ENCODE data around the gene SLC37A2. TPM values are rescaled to one million over a fixed set of nuclear protein-coding genes. Genes with fewer than 3 reads are reported as not detected.
A peak's percentile ranks its signal among the peaks of the same experiment; 100 is the strongest.

Gene SLC37A2
- total and polyA plus RNA-seq, 2 donors, result 3.0 to 4.3 TPM

DNA sequence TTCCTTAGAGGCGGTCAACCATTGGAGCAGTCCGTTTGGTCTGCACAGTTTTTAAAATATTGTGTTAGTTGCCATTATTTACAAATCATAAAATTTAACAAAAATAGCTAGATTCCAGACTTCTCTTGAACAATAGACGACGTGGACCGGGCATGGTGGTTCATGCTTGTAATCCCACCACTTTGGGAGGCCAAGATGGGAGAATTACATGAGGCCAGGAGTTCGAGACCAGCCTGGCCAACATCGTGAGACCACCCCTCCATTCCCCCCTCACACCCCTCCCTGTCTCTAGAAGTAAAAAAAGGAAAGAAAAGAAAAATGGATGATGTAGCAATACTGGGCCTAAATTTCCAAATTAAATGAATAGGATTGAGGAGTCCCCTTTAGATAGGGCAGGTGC lies 965 bp downstream of the SLC37A2 start:
- no peaks in the 10 kb centered on the region for H3K36me3 ChIP-seq (ENCODE audit: control insufficient read depth in 2 of 2, insufficient read depth in 2 of 2, low read length in 1 of 2)
- peaks cover 18 to 47% of the 10 kb centered on the region in 2 donors for H3K27me3 ChIP-seq (ENCODE audit: control insufficient read depth in 2 of 2, insufficient read depth in 1 of 2, low read length in 1 of 2)
- H3K4me1 ChIP-seq (ENCODE audit: control insufficient read depth in 2 of 2, insufficient read depth in 2 of 2, low read length in 2 of 2), result peaks cover 3 to 4% of the 10 kb centered on the region in 2 donors
- no peak overlapping the region for H3K27ac ChIP-seq (ENCODE audit: low read depth in 1 of 2, low read length in 1 of 2)
- no peak for DNase-seq (ENCODE audit: low read depth in 6 of 9, low spot score in 9 of 9)
- WGBS, result 90% methylated on average over 7 of the region's 7 CpGs
- H3K9me3 ChIP-seq (ENCODE audit: control insufficient read depth in 2 of 2, insufficient read depth in 1 of 2, low read length in 1 of 2), result peaks cover 0 to 4% of the 10 kb centered on the region in 2 donors
- H3K4me3 ChIP-seq (ENCODE audit: low read length in 2 of 2), result no peak overlapping the region

DNA sequence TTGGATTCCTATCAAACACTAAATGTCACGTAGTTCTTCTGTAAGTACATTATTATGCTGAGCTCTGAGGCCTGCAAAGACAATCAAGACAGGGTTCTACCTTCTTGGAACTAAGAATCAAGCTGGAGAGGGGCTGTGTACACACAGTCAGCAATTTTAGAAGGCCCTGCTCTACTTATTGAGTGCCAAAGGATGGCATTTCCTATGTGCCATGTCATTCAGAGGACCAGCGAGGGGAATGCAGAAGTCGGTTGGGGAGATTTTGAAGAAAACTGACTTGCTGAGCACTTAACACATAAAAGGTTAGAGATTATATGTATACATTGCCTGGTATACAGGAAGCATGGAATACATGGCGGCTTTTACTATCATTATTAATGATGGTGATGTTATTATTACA lies 5.3 kb downstream of the SLC37A2 start:
- Histone ChIP-seq H3K4me3 (ENCODE audit: low read length in 2 of 2) (no peak overlapping the region), H3K9me3 (ENCODE audit: control insufficient read depth in 2 of 2, insufficient read depth in 1 of 2, low read length in 1 of 2) (no peaks in the 10 kb centered on the region), H3K27me3 (ENCODE audit: control insufficient read depth in 2 of 2, insufficient read depth in 1 of 2, low read length in 1 of 2) (peaks cover 6 to 21% of the 10 kb centered on the region in 2 donors), H3K4me1 (ENCODE audit: control insufficient read depth in 2 of 2, insufficient read depth in 2 of 2, low read length in 2 of 2) (peaks cover 2 to 9% of the 10 kb centered on the region in 2 donors), H3K36me3 (ENCODE audit: control insufficient read depth in 2 of 2, insufficient read depth in 2 of 2, low read length in 1 of 2) (no peaks in the 10 kb centered on the region), H3K27ac (ENCODE audit: low read depth in 1 of 2, low read length in 1 of 2) (no peak overlapping the region)
- DNase-seq (ENCODE audit: low read depth in 6 of 9, low spot score in 9 of 9), result no peak
- 96% methylated on average over 4 of the region's 4 CpGs for WGBS

DNA sequence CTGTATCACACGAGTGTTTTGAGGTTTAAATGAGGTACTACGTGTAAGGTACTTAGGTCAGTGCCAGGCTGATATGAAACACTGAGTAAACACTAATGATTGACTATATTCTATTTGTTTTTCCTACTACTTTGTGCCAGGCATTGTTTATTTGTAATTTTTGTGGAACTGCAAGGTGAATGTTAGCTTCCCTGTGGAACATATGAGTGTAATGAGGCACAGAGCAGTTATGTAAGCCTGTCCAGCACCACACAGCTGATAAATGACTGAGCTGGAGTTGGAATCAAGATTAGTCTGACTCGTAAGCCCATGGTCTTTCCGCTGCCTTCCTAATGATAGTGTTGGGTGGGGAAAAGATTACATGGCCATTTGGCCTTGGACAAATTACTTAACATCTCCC lies 5.9 kb downstream of the SLC37A2 start:
- WGBS, result 96% methylated on average over 4 of the region's 4 CpGs
- H3K27me3 ChIP-seq (ENCODE audit: control insufficient read depth in 2 of 2, insufficient read depth in 1 of 2, low read length in 1 of 2), result peaks cover 0 to 14% of the 10 kb centered on the region in 2 donors
- H3K27ac ChIP-seq (ENCODE audit: low read depth in 1 of 2, low read length in 1 of 2), result no peak overlapping the region
- H3K4me3 ChIP-seq (ENCODE audit: low read length in 2 of 2), result no peak overlapping the region
- no peak for DNase-seq (ENCODE audit: low read depth in 6 of 9, low spot score in 9 of 9)
- H3K36me3 ChIP-seq (ENCODE audit: control insufficient read depth in 2 of 2, insufficient read depth in 2 of 2, low read length in 1 of 2), result no peaks in the 10 kb centered on the region
- H3K9me3 ChIP-seq (ENCODE audit: control insufficient read depth in 2 of 2, insufficient read depth in 1 of 2, low read length in 1 of 2), result no peaks in the 10 kb centered on the region
- peaks cover 0 to 6% of the 10 kb centered on the region in 2 donors for H3K4me1 ChIP-seq (ENCODE audit: control insufficient read depth in 2 of 2, insufficient read depth in 2 of 2, low read length in 2 of 2)

DNA sequence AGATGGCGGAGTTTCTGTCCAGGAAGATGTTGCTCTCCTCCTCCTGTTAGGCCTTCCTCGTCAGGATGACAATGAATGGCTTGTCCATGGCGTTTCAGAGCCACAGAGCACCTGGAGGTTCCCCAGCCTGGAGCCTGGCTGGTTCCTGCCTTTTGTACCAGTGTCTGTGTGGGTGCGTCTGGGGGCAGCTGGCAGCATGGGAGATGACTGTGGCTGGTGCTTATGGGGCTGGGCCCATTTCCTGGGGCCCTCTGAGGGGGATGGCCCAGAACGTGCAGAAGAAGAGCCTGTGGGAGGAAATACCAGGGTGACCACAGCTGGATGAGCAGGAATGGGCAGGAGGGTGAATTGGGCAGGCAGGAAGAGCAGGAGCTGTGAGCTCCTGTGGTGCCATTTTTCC lies 6.7 kb downstream of the SLC37A2 start:
- Histone ChIP-seq H3K4me1 (ENCODE audit: control insufficient read depth in 2 of 2, insufficient read depth in 2 of 2, low read length in 2 of 2) (peaks cover 0 to 8% of the 10 kb centered on the region in 2 donors), H3K4me3 (ENCODE audit: low read length in 2 of 2) (no peak overlapping the region), H3K27ac (ENCODE audit: low read depth in 1 of 2, low read length in 1 of 2) (no peak overlapping the region), H3K36me3 (ENCODE audit: control insufficient read depth in 2 of 2, insufficient read depth in 2 of 2, low read length in 1 of 2) (no peaks in the 10 kb centered on the region), H3K9me3 (ENCODE audit: control insufficient read depth in 2 of 2, insufficient read depth in 1 of 2, low read length in 1 of 2) (no peaks in the 10 kb centered on the region), H3K27me3 (ENCODE audit: control insufficient read depth in 2 of 2, insufficient read depth in 1 of 2, low read length in 1 of 2) (peaks cover 0 to 7% of the 10 kb centered on the region in 2 donors)
- WGBS, result 60% methylated on average over 5 of the region's 5 CpGs
- no peak for DNase-seq (ENCODE audit: low read depth in 6 of 9, low spot score in 9 of 9)

DNA sequence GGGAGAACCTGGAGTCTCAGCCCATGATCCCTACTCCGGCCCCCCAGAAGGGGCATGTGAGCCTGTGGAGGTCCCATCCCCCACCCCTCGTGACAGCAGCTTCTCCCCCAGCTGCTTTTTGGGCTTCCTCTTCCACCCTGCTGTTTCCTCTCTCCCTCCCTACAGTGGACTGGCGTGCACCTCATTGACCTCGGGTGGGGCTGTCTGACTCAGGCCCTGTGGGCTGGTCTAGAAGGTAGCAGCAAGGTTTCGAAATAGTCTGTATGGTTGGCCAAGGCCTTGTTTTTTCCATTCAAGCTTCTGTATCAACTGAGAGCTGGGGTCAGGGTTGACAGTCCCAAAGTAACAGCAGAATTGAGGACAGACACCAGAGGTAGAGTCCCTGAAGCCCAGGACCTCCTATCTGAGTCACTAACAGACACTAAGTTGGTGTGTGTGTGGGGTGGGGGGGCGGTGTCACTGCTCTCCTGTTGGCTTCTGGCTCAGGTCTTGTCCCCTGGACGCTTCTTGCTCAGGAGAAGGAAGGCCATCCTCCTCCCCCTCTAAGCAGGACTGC lies 7.7 kb downstream of the SLC37A2 start:
- H3K4me3 ChIP-seq (ENCODE audit: low read length in 2 of 2), result no peak overlapping the region
- H3K9me3 ChIP-seq (ENCODE audit: control insufficient read depth in 2 of 2, insufficient read depth in 1 of 2, low read length in 1 of 2), result no peaks in the 10 kb centered on the region
- no peaks in the 10 kb centered on the region for H3K36me3 ChIP-seq (ENCODE audit: control insufficient read depth in 2 of 2, insufficient read depth in 2 of 2, low read length in 1 of 2)
- H3K27me3 ChIP-seq (ENCODE audit: control insufficient read depth in 2 of 2, insufficient read depth in 1 of 2, low read length in 1 of 2), result peaks cover 0 to 4% of the 10 kb centered on the region in 2 donors
- peaks cover 0 to 9% of the 10 kb centered on the region in 2 donors for H3K4me1 ChIP-seq (ENCODE audit: control insufficient read depth in 2 of 2, insufficient read depth in 2 of 2, low read length in 2 of 2)
- DNase-seq (ENCODE audit: low read depth in 6 of 9, low spot score in 9 of 9), result peak in 1 of 9 donors; percentile 15
- WGBS, result 50% methylated on average over 7 of the region's 7 CpGs
- H3K27ac ChIP-seq (ENCODE audit: low read depth in 1 of 2, low read length in 1 of 2), result no peak overlapping the region

DNA sequence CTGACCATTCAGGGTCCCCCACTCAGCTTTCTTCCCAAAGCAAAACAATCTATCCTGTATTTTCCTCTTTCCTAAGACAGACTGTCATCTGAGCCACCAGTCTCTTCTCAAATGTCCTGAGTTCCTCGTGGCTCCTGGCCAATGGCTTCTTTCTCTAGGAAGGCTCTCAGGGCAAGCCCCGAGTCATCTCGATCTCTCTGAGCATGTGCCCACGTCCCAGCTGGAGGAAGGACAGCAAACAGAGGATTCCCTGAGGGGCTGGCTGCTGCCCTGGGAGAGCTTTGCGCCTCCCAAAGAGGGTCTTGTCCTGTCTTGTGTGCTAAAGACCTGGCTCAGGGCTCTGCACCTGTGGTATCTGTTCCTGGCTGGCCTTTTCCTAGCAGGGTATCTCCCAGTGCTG lies 8.3 kb downstream of the SLC37A2 start:
- DNase-seq (ENCODE audit: low read depth in 6 of 9, low spot score in 9 of 9), result no peak
- H3K27me3 ChIP-seq (ENCODE audit: control insufficient read depth in 2 of 2, insufficient read depth in 1 of 2, low read length in 1 of 2), result no peaks in the 10 kb centered on the region
- H3K9me3 ChIP-seq (ENCODE audit: control insufficient read depth in 2 of 2, insufficient read depth in 1 of 2, low read length in 1 of 2), result no peaks in the 10 kb centered on the region
- H3K27ac ChIP-seq (ENCODE audit: low read depth in 1 of 2, low read length in 1 of 2), result no peak overlapping the region
- peaks cover 0 to 9% of the 10 kb centered on the region in 2 donors for H3K4me1 ChIP-seq (ENCODE audit: control insufficient read depth in 2 of 2, insufficient read depth in 2 of 2, low read length in 2 of 2)
- H3K4me3 ChIP-seq (ENCODE audit: low read length in 2 of 2), result no peak overlapping the region
- 84% methylated on average over 5 of the region's 5 CpGs for WGBS
- no peaks in the 10 kb centered on the region for H3K36me3 ChIP-seq (ENCODE audit: control insufficient read depth in 2 of 2, insufficient read depth in 2 of 2, low read length in 1 of 2)

DNA sequence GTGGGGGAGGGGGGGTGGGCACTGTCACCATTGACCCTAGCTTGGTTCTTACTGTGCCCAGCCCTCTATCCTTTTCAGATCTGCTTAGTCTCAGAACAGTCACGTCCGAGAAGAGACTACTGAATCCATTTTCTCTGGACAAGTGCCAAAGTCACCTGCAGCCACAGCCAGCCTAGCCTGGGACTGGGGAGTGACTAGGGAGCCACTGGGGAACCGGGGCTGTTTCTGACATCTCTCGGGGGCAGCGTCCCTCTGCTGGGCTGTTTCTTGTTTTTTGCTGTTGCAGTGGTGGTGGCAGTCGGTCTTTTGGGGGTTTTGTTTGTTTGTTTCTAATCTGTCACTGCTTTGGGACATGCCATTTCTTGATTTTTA lies 8.7 kb downstream of the SLC37A2 start:
- no peak overlapping the region for H3K4me3 ChIP-seq (ENCODE audit: low read length in 2 of 2)
- H3K4me1 ChIP-seq (ENCODE audit: control insufficient read depth in 2 of 2, insufficient read depth in 2 of 2, low read length in 2 of 2), result peaks cover 0 to 9% of the 10 kb centered on the region in 2 donors
- no peaks in the 10 kb centered on the region for H3K36me3 ChIP-seq (ENCODE audit: control insufficient read depth in 2 of 2, insufficient read depth in 2 of 2, low read length in 1 of 2)
- H3K9me3 ChIP-seq (ENCODE audit: control insufficient read depth in 2 of 2, insufficient read depth in 1 of 2, low read length in 1 of 2), result no peaks in the 10 kb centered on the region
- DNase-seq (ENCODE audit: low read depth in 6 of 9, low spot score in 9 of 9), result no peak
- H3K27me3 ChIP-seq (ENCODE audit: control insufficient read depth in 2 of 2, insufficient read depth in 1 of 2, low read length in 1 of 2), result no peaks in the 10 kb centered on the region
- no peak overlapping the region for H3K27ac ChIP-seq (ENCODE audit: low read depth in 1 of 2, low read length in 1 of 2)
- WGBS, result 91% methylated on average over 6 of the region's 6 CpGs

DNA sequence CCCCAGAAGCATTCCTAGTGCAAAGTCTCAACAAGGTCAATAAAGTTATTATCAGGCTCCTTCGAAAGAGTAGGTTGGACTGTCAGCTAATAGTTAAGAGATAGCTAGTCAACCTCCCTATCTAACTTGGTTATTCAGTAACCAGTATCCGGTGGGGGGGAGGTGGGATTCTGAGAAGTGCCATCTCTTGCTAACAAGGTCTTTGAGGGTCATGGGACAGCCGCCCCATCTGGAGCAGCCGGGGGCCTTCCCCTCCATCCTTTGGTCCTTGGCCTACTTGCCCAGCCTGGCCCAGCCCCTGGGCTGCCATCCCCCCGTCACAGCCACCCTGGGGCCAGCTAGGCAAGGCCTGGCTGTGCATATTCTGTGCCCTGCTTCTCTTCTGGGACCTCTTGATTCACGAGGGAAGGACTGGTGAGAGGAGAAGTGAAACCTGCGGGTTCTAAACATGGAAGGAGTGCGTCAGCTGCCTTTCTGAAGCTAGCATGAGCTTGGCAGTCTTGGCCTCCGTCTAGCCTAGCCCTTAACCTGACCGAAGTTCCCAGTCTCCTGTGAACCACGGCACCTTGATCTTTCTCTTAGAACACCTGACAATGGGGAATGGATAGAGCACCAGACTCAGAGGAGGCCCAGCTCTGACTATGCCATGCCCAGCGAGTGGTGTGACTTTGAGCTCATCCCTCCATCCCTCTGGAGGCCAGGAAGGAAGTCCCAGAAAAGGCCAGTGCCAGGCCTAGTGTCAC lies 9.3 kb downstream of the SLC37A2 start:
- 90% methylated on average over 12 of the region's 12 CpGs for WGBS
- Histone ChIP-seq H3K27me3 (ENCODE audit: control insufficient read depth in 2 of 2, insufficient read depth in 1 of 2, low read length in 1 of 2) (no peaks in the 10 kb centered on the region), H3K36me3 (ENCODE audit: control insufficient read depth in 2 of 2, insufficient read depth in 2 of 2, low read length in 1 of 2) (no peaks in the 10 kb centered on the region), H3K4me3 (ENCODE audit: low read length in 2 of 2) (no peak overlapping the region), H3K27ac (ENCODE audit: low read depth in 1 of 2, low read length in 1 of 2) (no peak overlapping the region), H3K4me1 (ENCODE audit: control insufficient read depth in 2 of 2, insufficient read depth in 2 of 2, low read length in 2 of 2) (peaks cover 0 to 9% of the 10 kb centered on the region in 2 donors), H3K9me3 (ENCODE audit: control insufficient read depth in 2 of 2, insufficient read depth in 1 of 2, low read length in 1 of 2) (no peaks in the 10 kb centered on the region)
- no peak for DNase-seq (ENCODE audit: low read depth in 6 of 9, low spot score in 9 of 9)

DNA sequence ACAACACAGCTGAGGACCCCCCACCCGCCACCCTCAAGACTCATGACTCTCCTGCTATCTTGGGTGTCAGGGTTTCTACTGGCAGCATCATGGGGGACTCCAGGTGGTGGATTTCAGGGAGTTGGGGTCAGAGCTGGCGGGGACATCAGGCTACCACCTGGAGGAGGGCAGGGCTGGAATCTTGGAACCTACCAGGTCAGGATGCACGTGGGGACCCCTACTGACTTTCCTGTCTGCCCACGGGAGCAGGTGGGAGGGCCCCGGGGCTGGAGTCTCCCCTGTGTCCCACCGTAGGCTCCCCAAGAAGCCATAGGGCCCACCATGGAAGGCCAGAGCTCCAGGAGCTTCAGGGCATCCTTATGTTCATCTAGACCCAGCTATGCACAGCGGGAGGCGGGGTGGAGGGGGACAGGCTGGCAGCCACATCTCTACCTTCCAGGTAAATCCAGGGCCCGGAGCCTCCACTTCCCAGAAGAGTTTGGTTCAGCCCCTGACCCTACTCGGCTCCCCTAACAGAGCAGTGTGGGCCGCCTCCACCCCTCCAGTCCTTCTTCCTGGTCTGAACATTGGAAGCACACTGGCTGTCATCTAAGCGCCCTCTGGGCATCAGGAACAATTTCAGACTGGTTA lies 10.0 kb downstream of the SLC37A2 start:
- H3K36me3 ChIP-seq (ENCODE audit: control insufficient read depth in 2 of 2, insufficient read depth in 2 of 2, low read length in 1 of 2), result no peaks in the 10 kb centered on the region
- no peaks in the 10 kb centered on the region for H3K9me3 ChIP-seq (ENCODE audit: control insufficient read depth in 2 of 2, insufficient read depth in 1 of 2, low read length in 1 of 2)
- 95% methylated on average over 12 of the region's 12 CpGs for WGBS
- no peak overlapping the region for H3K27ac ChIP-seq (ENCODE audit: low read depth in 1 of 2, low read length in 1 of 2)
- peaks cover 0 to 9% of the 10 kb centered on the region in 2 donors for H3K4me1 ChIP-seq (ENCODE audit: control insufficient read depth in 2 of 2, insufficient read depth in 2 of 2, low read length in 2 of 2)
- H3K4me3 ChIP-seq (ENCODE audit: low read length in 2 of 2), result no peak overlapping the region
- no peaks in the 10 kb centered on the region for H3K27me3 ChIP-seq (ENCODE audit: control insufficient read depth in 2 of 2, insufficient read depth in 1 of 2, low read length in 1 of 2)
- no peak for DNase-seq (ENCODE audit: low read depth in 6 of 9, low spot score in 9 of 9)
